GM23338 (cell line): ENCODE results near the gene ZNF282. TPM values are rescaled to one million over a fixed set of nuclear protein-coding genes. Genes with fewer than 3 reads are reported as not detected.

Experiments used
- ATAC-seq: fragments of 200-7000 bp; cut with Tn5 transposase; 3 replicates; pipeline ENCODE4 v1.9.1; 2020
- DNase-seq: peaks from one replicate; pipeline ENCODE4 v3.0.0-alpha.2; 2015; ENCODE audit warnings: low spot score
- H2AFZ ChIP-seq: fragments of 200-600 bp; sonication (generic); 2 replicates; pipeline ENCODE4 v1.8.0; 2016; ENCODE audit warnings: antibody characterized with exemption, mild to moderate bottlenecking, moderate library complexity
- H3F3A ChIP-seq: fragments of 200-600 bp; sonication (generic); replicated peaks from 2 replicates; pipeline ENCODE4 v1.8.0; 2017; ENCODE audit warnings: antibody characterized with exemption, mixed run types, low read depth
- H3K27ac ChIP-seq: fragments of 200-600 bp; sonication (generic); 2 replicates; pipeline ENCODE4 v1.6.1; 2016; ENCODE audit warnings: low read depth
- H3K27me3 ChIP-seq: fragments of 200-600 bp; sonication (generic); 2 replicates; pipeline ENCODE4 v1.8.0; 2016; ENCODE audit warnings: mild to moderate bottlenecking, mixed run types, moderate library complexity; ENCODE audit not compliant: insufficient read depth
- H3K36me3 ChIP-seq: fragments of 200-600 bp; sonication (generic); 2 replicates; pipeline ENCODE4 v1.8.0; 2016; ENCODE audit warnings: mild to moderate bottlenecking; ENCODE audit not compliant: insufficient read depth
- H3K4me1 ChIP-seq: fragments of 200-600 bp; sonication (generic); 2 replicates; pipeline ENCODE4 v1.8.0; 2016; ENCODE audit warnings: mild to moderate bottlenecking, moderate library complexity; ENCODE audit not compliant: insufficient read depth
- H3K4me2 ChIP-seq: fragments of 200-600 bp; sonication (generic); 2 replicates; pipeline ENCODE4 v1.7.1; 2017; ENCODE audit warnings: mixed run types
- H3K4me3 ChIP-seq: fragments of 200-600 bp; sonication (generic); 2 replicates; pipeline ENCODE4 v1.6.1; 2016; ENCODE audit warnings: mixed run types
- H3K79me2 ChIP-seq: fragments of 200-600 bp; sonication (generic); replicated peaks from 2 replicates; pipeline ENCODE4 v1.8.0; 2017; ENCODE audit warnings: mild to moderate bottlenecking; ENCODE audit not compliant: insufficient read depth
- H3K9me2 ChIP-seq: fragments of 200-600 bp; sonication (generic); 2 replicates; pipeline ENCODE4 v1.8.0; 2017; ENCODE audit not compliant: insufficient read depth
- H4K20me1 ChIP-seq: fragments of 200-600 bp; sonication (generic); replicated peaks from 2 replicates; pipeline ENCODE4 v1.8.0; 2017; ENCODE audit warnings: mild to moderate bottlenecking; ENCODE audit not compliant: insufficient read depth
- H3K27ac Mint-ChIP-seq: 2 replicates; pipeline ENCODE4 v1.8.0; 2020; ENCODE audit warnings: inconsistent platforms, mild to moderate bottlenecking, moderate library complexity, mixed read lengths
- H3K27me3 Mint-ChIP-seq: 3 replicates; pipeline ENCODE4 v1.8.0; 2022; ENCODE audit warnings: low read depth, mild to moderate bottlenecking, moderate library complexity, mixed read lengths, inconsistent platforms; ENCODE audit not compliant: insufficient read depth, poor library complexity
- H3K36me3 Mint-ChIP-seq: 3 replicates; pipeline ENCODE4 v1.8.0; 2021; ENCODE audit warnings: low read depth, mild to moderate bottlenecking, inconsistent platforms, moderate library complexity, mixed read lengths
- H3K4me1 Mint-ChIP-seq: 3 replicates; pipeline ENCODE4 v1.8.0; 2020; ENCODE audit warnings: mild to moderate bottlenecking, inconsistent platforms, mixed read lengths
- H3K4me3 Mint-ChIP-seq: 3 replicates; pipeline ENCODE4 v1.8.0; 2021; ENCODE audit warnings: moderate library complexity, mild to moderate bottlenecking, inconsistent platforms, mixed read lengths
- H3K9me3 Mint-ChIP-seq: 3 replicates; pipeline ENCODE4 v1.8.0; 2020; ENCODE audit warnings: moderate library complexity, mild to moderate bottlenecking, inconsistent platforms, mixed read lengths
- CREB1 ChIP-seq: fragments of 250-450 bp; sonication (Bioruptor Pico); IDR thresholded peaks from 2 replicates; pipeline ENCODE4 v1.5.0; 2020; ENCODE audit warnings: low read depth, mild to moderate bottlenecking, moderate library complexity
- CTCF ChIP-seq, 2 experiments: fragments of 200-600 bp in 1 of 2; sonication (generic) in 1 of 2; conservative IDR thresholded peaks; 2 replicates each; pipeline versions ENCODE4 v1.5.1 to v1.6.1; 2016 to 2017; ENCODE audit warnings: antibody characterized with exemption in 2 of 2, low read depth in 2 of 2, mild to moderate bottlenecking in 2 of 2, moderate library complexity in 1 of 2
- ETS1 ChIP-seq: IDR thresholded peaks from 2 replicates; pipeline ENCODE4 v1.6.1; 2016; ENCODE audit warnings: antibody characterized with exemption
- EZH2 ChIP-seq: fragments of 200-600 bp; sonication (generic); IDR thresholded peaks from one replicate; pipeline ENCODE4 v1.8.0; 2017; ENCODE audit warnings: antibody characterized with exemption, mild to moderate bottlenecking, low read depth; ENCODE audit not compliant: unreplicated experiment
- NANOG ChIP-seq: IDR thresholded peaks from 2 replicates; pipeline ENCODE4 v1.6.1; 2016; ENCODE audit warnings: antibody characterized with exemption, borderline replicate concordance
- POLR2AphosphoS5 ChIP-seq: IDR thresholded peaks from 2 replicates; pipeline ENCODE4 v1.6.1; 2016; ENCODE audit warnings: antibody characterized with exemption, low read depth
- ZNF462 ChIP-seq: fragments of 250-450 bp; sonication (Bioruptor Pico); IDR thresholded peaks from 2 replicates; pipeline ENCODE4 v1.5.0; 2020; ENCODE audit warnings: mild to moderate bottlenecking, moderate library complexity
- long read RNA-seq: library from polyadenylated mRNA; unstranded; transcript quantifications from one replicate; pipeline ENCODE4 v2.0.0, GENCODE V29; 2020; ENCODE audit not compliant: unreplicated experiment
- polyA plus RNA-seq: library from polyadenylated mRNA; unstranded; fragments of >200 nt; fragmentation: Nextera tagmentation; extraction: Ambion mirVana; gene quantifications from 2 replicates; pipeline ENCODE4 v1.2.1, GENCODE V29; 2016
- total RNA-seq: library from RNA; depleted of rRNA; stranded (reverse); fragments of >200 nt; shearing (Covaris generic); gene quantifications from 2 replicates; pipeline ENCODE4 v1.2.3, GENCODE V29; 2014; rRNA removed
- TF ChIP-seq, protein P1 (sequence below): IDR thresholded peaks from one replicate; pipeline ENCODE4 v1.6.1; 2018; ENCODE audit warnings: antibody characterized with exemption; ENCODE audit not compliant: unreplicated experiment

ZNF282 gene
- total RNA-seq (34.3 and 36.3 TPM in 2 replicates), polyA plus RNA-seq (7.2 and 7.4 TPM in 2 replicates)
- long read RNA-seq, partial matches to known transcripts: 0 of 2 reads
- long read RNA-seq, other reads (novel, unspliced or antisense): 2 of 2 reads

GRCh38 chr7:149195180-149196150 lies at the start of gene ZNF282:
Gene ZNF282 (plus strand): TSS chr7:149195546. CDS start chr7:149195590, 44 bp downstream.
- H3K4me3 Mint-ChIP-seq: peak within 1 kb of the TSS; percentile 89
- DNase-seq (peak; percentile 97), ATAC-seq (peak; percentile 94)
- peaks cover 11% of the 10 kb centered on the region for H3K27me3 Mint-ChIP-seq
- no peaks in the 10 kb centered on the region for H3K9me3 Mint-ChIP-seq
- peak within 1 kb of the TSS; percentile 85 for H3K27ac Mint-ChIP-seq
- Histone ChIP-seq H2AFZ (peak within 1 kb of the TSS; percentile 95), H3K27ac (peak within 1 kb of the TSS; percentile 94; the same call in 1 of the 2 replicates), H3K9me2 (no peaks in the 10 kb centered on the region), H3K4me1 (0 out of 2 replicates have a peak, but pooled peaks cover 6% of the 10 kb centered on the region), H3K4me2 (peak within 1 kb of the TSS; percentile 96), H3K79me2 (peaks cover 29% of the 10 kb centered on the region), H3K4me3 (peak within 1 kb of the TSS; percentile 95), H3F3A (peaks cover 20% of the 10 kb centered on the region; the same call in 1 of the 2 replicates), H3K27me3 (no peaks in the 10 kb centered on the region), H4K20me1 (peaks cover 17% of the 10 kb centered on the region), H3K36me3 (peaks cover 23% of the 10 kb centered on the region)
- H3K4me1 Mint-ChIP-seq: peaks cover 14% of the 10 kb centered on the region
- TF ChIP-seq CTCF (conservative IDR thresholded peaks at IDR 0.05; ENCODE audit: low read depth in 2 of 2) (peak; percentile 36 to 70), ETS1 (0 out of 2 replicates have a peak, but pooled peaks have one; percentile 43), CREB1 (CRISPR knock-in tag) (no peak), ZNF462 (CRISPR knock-in tag) (no peak), EZH2 (no peak), POLR2AphosphoS5 (peak; percentile 84), NANOG (no peak)
- TF ChIP-seq, protein P1, sequence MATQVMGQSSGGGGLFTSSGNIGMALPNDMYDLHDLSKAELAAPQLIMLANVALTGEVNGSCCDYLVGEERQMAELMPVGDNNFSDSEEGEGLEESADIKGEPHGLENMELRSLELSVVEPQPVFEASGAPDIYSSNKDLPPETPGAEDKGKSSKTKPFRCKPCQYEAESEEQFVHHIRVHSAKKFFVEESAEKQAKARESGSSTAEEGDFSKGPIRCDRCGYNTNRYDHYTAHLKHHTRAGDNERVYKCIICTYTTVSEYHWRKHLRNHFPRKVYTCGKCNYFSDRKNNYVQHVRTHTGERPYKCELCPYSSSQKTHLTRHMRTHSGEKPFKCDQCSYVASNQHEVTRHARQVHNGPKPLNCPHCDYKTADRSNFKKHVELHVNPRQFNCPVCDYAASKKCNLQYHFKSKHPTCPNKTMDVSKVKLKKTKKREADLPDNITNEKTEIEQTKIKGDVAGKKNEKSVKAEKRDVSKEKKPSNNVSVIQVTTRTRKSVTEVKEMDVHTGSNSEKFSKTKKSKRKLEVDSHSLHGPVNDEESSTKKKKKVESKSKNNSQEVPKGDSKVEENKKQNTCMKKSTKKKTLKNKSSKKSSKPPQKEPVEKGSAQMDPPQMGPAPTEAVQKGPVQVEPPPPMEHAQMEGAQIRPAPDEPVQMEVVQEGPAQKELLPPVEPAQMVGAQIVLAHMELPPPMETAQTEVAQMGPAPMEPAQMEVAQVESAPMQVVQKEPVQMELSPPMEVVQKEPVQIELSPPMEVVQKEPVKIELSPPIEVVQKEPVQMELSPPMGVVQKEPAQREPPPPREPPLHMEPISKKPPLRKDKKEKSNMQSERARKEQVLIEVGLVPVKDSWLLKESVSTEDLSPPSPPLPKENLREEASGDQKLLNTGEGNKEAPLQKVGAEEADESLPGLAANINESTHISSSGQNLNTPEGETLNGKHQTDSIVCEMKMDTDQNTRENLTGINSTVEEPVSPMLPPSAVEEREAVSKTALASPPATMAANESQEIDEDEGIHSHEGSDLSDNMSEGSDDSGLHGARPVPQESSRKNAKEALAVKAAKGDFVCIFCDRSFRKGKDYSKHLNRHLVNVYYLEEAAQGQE: peak; percentile 16
- peaks cover 35% of the 10 kb centered on the region for H3K36me3 Mint-ChIP-seq
